HUDEP-2 (cell line): Measurements from ENCODE around the gene ZNF649.

Experiments
- DNase-seq, 76 experiments: peaks; one replicate each; lab custom pipeline; 2025; ENCODE audit not compliant: unreplicated experiment in 76 of 76; lab: John Stamatoyannopoulos, UW

ZNF649 gene

DNA sequence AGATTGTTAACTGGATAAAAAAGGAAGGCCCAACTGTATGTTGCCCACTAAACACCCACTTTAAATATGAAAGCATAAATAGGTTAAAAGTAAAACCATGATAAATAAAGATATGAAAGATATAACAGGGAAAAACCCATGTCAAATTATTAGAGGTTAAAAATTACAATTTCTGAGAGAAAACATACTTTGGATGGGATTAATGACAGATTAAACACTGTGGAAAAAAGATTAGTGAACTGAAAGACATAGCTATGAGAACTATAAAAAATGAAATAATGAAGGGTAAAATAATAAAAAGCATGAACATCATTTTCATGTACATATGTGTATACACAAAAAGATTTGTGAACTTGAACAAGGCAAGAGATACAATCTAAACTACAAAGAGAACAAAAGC is 14.9 kb downstream of the ZNF649 start:
- no peak for DNase-seq

GRCh38 chr19:51887522-51888498 is 17.0 kb downstream of the ZNF649 start, which contains the start of gene ZNF577:
Gene ZNF577, minus strand, starts transcription at chr19:51887951. Its CDS starts 7,569 bp downstream, at chr19:51880382.
- DNase-seq: peak in 59 of 76 experiments; percentile 3 to 92 (median 76)

GRCh38 chr19:51884713-51885112 is 20.1 kb downstream of the ZNF649 start:
- DNase-seq: no peak

DNA sequence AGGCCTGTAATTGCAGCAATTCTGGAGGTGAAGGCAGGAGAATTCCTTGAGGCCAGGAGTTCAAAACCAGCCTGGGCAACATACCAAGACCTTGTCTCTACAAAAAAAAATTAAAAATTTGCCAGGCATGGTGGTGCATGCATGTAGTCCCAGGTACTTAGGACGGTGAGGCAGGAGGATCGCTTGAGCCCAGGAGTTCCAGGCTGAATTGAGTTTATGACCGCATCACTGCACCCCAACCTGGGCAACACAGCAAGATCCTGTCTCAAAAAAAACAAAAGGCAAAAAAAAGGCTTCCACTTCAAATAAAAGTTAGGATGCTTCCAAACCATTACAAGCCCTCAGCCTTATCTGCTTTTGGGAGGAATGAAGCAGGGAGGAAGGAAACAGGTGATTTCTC is 22.3 kb downstream of the ZNF649 start:
- DNase-seq: no peak

GRCh38 chr19:51873097-51873496 is 31.7 kb downstream of the ZNF649 start:
- DNase-seq: no peak

GRCh38 chr19:51861870-51862622 is 42.8 kb downstream of the ZNF649 start:
- DNase-seq: no peak
